ENCODE measurements around the gene ANKRD34C.

DNA sequence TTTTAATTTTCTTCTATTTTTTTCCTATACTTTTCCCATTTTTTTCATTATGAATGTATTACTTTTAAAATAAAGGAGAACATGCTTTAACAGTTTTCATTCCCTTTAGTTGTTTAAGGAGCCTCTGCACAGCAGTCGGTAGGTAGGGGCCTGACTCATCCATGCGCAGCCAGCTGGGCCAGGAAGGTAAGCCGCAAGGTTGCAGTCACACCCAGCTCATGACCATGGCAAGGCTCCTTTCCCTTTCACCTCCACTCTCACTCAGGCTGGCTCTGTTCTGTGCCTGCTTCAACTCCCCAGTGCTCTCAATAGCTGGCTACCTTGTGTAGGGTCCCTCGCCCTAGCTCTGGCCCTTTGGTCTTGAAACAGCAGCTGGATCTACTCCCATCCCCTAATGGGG is 17.4 kb upstream of the ANKRD34C start:
- TF ChIP-seq, protein P1, sequence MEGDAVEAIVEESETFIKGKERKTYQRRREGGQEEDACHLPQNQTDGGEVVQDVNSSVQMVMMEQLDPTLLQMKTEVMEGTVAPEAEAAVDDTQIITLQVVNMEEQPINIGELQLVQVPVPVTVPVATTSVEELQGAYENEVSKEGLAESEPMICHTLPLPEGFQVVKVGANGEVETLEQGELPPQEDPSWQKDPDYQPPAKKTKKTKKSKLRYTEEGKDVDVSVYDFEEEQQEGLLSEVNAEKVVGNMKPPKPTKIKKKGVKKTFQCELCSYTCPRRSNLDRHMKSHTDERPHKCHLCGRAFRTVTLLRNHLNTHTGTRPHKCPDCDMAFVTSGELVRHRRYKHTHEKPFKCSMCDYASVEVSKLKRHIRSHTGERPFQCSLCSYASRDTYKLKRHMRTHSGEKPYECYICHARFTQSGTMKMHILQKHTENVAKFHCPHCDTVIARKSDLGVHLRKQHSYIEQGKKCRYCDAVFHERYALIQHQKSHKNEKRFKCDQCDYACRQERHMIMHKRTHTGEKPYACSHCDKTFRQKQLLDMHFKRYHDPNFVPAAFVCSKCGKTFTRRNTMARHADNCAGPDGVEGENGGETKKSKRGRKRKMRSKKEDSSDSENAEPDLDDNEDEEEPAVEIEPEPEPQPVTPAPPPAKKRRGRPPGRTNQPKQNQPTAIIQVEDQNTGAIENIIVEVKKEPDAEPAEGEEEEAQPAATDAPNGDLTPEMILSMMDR (IDR thresholded peaks at IDR 0.05; ENCODE audit: low read length): no peak
- no peak for TF ChIP-seq EZH2 (IDR thresholded peaks at IDR 0.05; ENCODE audit: borderline replicate concordance, low read length)

Measured in OCI-LY1 (cell line).